ENCODE measurements around the gene BRPF3.

The BRPF3 gene

DNA sequence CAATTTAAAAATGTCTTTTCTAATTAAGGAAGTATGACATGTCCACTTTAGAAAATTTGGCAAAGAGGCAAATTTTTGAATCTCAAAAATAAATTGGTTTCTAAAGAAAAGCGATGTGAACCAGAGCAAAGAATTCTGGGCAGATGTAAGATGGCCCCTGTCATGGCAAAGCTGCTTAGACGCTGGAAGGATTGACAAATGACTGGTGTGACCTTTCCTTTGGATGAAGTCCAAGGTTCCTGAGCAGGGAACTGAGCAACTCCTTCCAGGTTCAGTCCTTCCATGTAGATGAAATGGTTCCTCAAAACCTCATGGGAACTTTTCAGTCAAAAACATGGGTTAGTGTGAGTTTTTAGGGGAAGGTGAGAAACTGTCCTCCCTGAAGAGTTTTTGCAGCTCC is 25.1 kb downstream of the BRPF3 start:
- CTCF ChIA-PET: interaction anchor here (0.7 kb wide), 1 partner anchor 527 kb away, joined by 4 read pairs; no protein-coding TSS in a partner anchor

DNA sequence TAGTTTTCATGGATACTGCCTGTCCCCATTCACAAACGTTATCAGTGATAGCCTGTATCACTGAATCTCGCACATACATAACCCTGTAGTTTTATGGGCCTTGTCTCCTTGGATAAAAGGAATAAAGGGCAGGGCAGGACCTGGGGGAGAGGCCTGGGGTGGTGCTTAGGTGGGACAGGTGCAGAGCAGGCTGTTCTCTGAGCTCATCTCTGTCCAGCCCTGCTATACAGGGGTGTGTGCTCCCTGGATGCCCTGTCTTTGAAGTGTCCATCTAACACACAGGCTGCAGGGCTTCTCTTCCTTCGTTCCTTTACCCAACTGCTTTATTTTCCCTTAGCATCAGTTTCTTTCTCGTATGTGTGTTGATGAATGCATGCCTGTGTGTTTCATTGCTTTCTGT is 26.4 kb downstream of the BRPF3 start:
- no peak for TF ChIP-seq MZF1 (tag by site-specific recombination; IDR thresholded peaks at IDR 0.05; ENCODE audit: borderline replicate concordance)
- TF ChIP-seq, protein P1, sequence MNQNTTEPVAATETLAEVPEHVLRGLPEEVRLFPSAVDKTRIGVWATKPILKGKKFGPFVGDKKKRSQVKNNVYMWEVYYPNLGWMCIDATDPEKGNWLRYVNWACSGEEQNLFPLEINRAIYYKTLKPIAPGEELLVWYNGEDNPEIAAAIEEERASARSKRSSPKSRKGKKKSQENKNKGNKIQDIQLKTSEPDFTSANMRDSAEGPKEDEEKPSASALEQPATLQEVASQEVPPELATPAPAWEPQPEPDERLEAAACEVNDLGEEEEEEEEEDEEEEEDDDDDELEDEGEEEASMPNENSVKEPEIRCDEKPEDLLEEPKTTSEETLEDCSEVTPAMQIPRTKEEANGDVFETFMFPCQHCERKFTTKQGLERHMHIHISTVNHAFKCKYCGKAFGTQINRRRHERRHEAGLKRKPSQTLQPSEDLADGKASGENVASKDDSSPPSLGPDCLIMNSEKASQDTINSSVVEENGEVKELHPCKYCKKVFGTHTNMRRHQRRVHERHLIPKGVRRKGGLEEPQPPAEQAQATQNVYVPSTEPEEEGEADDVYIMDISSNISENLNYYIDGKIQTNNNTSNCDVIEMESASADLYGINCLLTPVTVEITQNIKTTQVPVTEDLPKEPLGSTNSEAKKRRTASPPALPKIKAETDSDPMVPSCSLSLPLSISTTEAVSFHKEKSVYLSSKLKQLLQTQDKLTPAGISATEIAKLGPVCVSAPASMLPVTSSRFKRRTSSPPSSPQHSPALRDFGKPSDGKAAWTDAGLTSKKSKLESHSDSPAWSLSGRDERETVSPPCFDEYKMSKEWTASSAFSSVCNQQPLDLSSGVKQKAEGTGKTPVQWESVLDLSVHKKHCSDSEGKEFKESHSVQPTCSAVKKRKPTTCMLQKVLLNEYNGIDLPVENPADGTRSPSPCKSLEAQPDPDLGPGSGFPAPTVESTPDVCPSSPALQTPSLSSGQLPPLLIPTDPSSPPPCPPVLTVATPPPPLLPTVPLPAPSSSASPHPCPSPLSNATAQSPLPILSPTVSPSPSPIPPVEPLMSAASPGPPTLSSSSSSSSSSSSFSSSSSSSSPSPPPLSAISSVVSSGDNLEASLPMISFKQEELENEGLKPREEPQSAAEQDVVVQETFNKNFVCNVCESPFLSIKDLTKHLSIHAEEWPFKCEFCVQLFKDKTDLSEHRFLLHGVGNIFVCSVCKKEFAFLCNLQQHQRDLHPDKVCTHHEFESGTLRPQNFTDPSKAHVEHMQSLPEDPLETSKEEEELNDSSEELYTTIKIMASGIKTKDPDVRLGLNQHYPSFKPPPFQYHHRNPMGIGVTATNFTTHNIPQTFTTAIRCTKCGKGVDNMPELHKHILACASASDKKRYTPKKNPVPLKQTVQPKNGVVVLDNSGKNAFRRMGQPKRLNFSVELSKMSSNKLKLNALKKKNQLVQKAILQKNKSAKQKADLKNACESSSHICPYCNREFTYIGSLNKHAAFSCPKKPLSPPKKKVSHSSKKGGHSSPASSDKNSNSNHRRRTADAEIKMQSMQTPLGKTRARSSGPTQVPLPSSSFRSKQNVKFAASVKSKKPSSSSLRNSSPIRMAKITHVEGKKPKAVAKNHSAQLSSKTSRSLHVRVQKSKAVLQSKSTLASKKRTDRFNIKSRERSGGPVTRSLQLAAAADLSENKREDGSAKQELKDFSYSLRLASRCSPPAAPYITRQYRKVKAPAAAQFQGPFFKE (tag by site-specific recombination; IDR thresholded peaks at IDR 0.05; ENCODE audit: borderline replicate concordance): no peak
- Histone ChIP-seq H3K9me3 (ENCODE audit: control insufficient read depth, insufficient read depth, low read depth, low read length) (no peaks in the 10 kb centered on the region), H3K27ac (ENCODE audit: extremely low read depth, low read depth, low read length) (no peak overlapping the region), H3K36me3 (ENCODE audit: control insufficient read depth in 2 of 2, insufficient read depth in 1 of 2, low read length in 2 of 2) (peaks cover 23 to 76% of the 10 kb centered on the region in 2 experiments), H3K4me1 (ENCODE audit: control insufficient read depth, insufficient read depth, low read length) (peaks cover 30% of the 10 kb centered on the region), H3K4me3 (ENCODE audit: low read depth, low read length) (no peak overlapping the region)
- POLR2A ChIA-PET: no interaction called here
- CTCF ChIA-PET: no interaction called here

More for the DNA sequence above, 25.1 kb downstream of the BRPF3 start:
- Histone ChIP-seq H3K36me3 (ENCODE audit: control insufficient read depth in 2 of 2, insufficient read depth in 1 of 2, low read length in 2 of 2) (peaks cover 26 to 85% of the 10 kb centered on the region in 2 experiments), H3K4me1 (ENCODE audit: control insufficient read depth, insufficient read depth, low read length) (peaks cover 17% of the 10 kb centered on the region), H3K27ac (ENCODE audit: extremely low read depth, low read depth, low read length) (no peak overlapping the region), H3K9me3 (ENCODE audit: control insufficient read depth, insufficient read depth, low read depth, low read length) (no peaks in the 10 kb centered on the region), H3K4me3 (ENCODE audit: low read depth, low read length) (no peak overlapping the region)
- POLR2A ChIA-PET: no interaction called here
- TF ChIP-seq ZNF394 (tag by site-specific recombination; IDR thresholded peaks at IDR 0.05; ENCODE audit: borderline replicate concordance) (no peak), ZNF155 (tag by site-specific recombination; IDR thresholded peaks at IDR 0.05) (no peak), ZNF544 (tag by site-specific recombination; IDR thresholded peaks at IDR 0.05) (no peak), ZNF404 (tag by site-specific recombination; IDR thresholded peaks at IDR 0.05) (no peak), ZNF19 (tag by site-specific recombination; IDR thresholded peaks at IDR 0.05; ENCODE audit: low read depth) (no peak), ZNF423 (tag by site-specific recombination; IDR thresholded peaks at IDR 0.05) (no peak), REPIN1 (tag by site-specific recombination; IDR thresholded peaks at IDR 0.05; ENCODE audit: low read depth) (no peak), ZNF175 (tag by site-specific recombination; IDR thresholded peaks at IDR 0.05) (no peak), GLI2 (tag by site-specific recombination; IDR thresholded peaks at IDR 0.05; ENCODE audit: borderline replicate concordance, low read depth) (no peak), ZNF837 (tag by site-specific recombination; IDR thresholded peaks at IDR 0.05) (no peak), EGR2 (tag by site-specific recombination; IDR thresholded peaks at IDR 0.05; ENCODE audit: low read depth) (no peak)
- TF ChIP-seq, protein P2, sequence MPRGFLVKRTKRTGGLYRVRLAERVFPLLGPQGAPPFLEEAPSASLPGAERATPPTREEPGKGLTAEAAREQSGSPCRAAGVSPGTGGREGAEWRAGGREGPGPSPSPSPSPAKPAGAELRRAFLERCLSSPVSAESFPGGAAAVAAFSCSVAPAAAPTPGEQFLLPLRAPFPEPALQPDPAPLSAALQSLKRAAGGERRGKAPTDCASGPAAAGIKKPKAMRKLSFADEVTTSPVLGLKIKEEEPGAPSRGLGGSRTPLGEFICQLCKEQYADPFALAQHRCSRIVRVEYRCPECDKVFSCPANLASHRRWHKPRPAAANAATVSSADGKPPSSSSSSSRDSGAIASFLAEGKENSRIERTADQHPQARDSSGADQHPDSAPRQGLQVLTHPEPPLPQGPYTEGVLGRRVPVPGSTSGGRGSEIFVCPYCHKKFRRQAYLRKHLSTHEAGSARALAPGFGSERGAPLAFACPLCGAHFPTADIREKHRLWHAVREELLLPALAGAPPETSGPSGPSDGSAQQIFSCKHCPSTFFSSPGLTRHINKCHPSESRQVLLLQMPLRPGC (tag by site-specific recombination; IDR thresholded peaks at IDR 0.05): no peak
- TF ChIP-seq, protein P3, sequence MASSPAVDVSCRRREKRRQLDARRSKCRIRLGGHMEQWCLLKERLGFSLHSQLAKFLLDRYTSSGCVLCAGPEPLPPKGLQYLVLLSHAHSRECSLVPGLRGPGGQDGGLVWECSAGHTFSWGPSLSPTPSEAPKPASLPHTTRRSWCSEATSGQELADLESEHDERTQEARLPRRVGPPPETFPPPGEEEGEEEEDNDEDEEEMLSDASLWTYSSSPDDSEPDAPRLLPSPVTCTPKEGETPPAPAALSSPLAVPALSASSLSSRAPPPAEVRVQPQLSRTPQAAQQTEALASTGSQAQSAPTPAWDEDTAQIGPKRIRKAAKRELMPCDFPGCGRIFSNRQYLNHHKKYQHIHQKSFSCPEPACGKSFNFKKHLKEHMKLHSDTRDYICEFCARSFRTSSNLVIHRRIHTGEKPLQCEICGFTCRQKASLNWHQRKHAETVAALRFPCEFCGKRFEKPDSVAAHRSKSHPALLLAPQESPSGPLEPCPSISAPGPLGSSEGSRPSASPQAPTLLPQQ (tag by site-specific recombination; IDR thresholded peaks at IDR 0.05): no peak

Measured in HEK293 (cell line).